WERI-Rb-1 (cell line): ENCODE data around the gene TNK2.

ENCODE experiments used
- DNase-seq: peaks from one replicate; pipeline ENCODE4 v3.0.0-alpha.2; 2020
- H3K27ac ChIP-seq: fragments of 250-450 bp; sonication (Bioruptor Pico); 2 replicates; pipeline ENCODE4 v1.5.1; 2020; ENCODE audit warnings: mild to moderate bottlenecking, moderate library complexity
- H3K27me3 ChIP-seq: fragments of 250-450 bp; sonication (Bioruptor Pico); 2 replicates; pipeline ENCODE4 v1.5.1; 2021; ENCODE audit warnings: mild to moderate bottlenecking, low read depth, moderate library complexity; ENCODE audit not compliant: insufficient read depth, severe bottlenecking
- H3K36me3 ChIP-seq: fragments of 250-450 bp; sonication (Bioruptor Pico); 2 replicates; pipeline ENCODE4 v1.5.1; 2020; ENCODE audit warnings: mild to moderate bottlenecking, moderate library complexity
- H3K4me3 ChIP-seq: 2 replicates; pipeline ENCODE4 v1.5.1; 2011; ENCODE audit warnings: low read depth, mild to moderate bottlenecking, control low read depth, low read length
- H3K9me3 ChIP-seq: fragments of 250-450 bp; sonication (Bioruptor Pico); 2 replicates; pipeline ENCODE4 v1.5.1; 2021; ENCODE audit warnings: mild to moderate bottlenecking, moderate library complexity; ENCODE audit not compliant: severe bottlenecking
- CTCF ChIP-seq: IDR thresholded peaks from 2 replicates; pipeline ENCODE4 v1.5.1; 2011; ENCODE audit warnings: low read depth, mild to moderate bottlenecking, control low read depth, inconsistent platforms, low read length

TNK2 gene

GRCh38 chr3:195859061-195859845 is 49.1 kb downstream of the TNK2 start:
- H3K9me3 ChIP-seq = no peaks in the 10 kb centered on the region
- no peaks in the 10 kb centered on the region for H3K36me3 ChIP-seq
- DNase-seq = peak; percentile 53
- no peaks in the 10 kb centered on the region for H3K27me3 ChIP-seq
- no peak overlapping the region for H3K27ac ChIP-seq
- H3K4me3 ChIP-seq = no peak overlapping the region
- TF ChIP-seq CTCF = peak; percentile 68

GRCh38 chr3:195856410-195857084 is 51.8 kb downstream of the TNK2 start:
- Histone ChIP-seq H3K4me3 (no peak overlapping the region), H3K27ac (no peak overlapping the region)

DNA sequence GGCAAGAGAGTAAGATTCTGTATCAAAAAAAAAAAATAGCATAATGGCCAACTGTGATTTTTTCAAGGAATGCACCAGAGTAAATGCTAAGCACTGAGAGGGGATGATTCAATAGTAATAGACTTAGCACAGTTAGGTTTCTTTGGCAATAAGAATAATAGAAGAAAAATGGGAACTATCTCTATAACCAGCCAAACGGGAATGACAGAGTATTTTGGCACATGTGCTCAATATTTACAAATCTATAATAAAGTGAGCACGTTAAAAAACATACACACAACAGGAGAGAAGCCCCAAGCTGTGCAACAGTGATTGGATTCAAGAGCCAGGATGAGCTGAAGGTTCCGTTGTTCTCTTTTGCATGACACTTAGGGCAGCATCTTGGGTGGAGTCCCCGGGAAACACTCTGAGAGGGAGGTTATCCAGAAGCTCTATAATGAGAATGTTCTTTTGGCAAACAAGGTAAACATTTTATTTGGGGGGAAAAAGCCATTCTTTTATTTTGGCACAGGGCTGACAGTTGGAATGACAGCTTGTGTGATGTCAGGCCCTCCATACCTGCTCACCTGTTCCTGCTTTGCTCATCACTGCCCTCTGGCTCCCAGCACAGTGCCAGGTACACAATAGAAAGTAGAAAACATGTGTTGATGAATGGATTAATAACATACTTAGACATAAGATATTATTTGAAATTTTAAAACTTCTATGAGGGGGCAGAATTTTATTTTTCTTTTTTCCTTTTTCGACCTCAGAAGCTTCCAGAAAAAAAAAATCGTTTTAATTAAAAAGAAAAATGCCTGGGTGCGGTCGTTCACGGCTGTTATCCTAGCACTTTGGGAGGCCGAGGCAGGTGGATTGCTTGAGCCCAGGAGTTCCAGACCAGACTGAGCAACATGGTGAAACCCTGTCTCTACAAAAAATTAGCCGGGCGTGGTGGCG is 52.6 kb downstream of the TNK2 start:
- no peaks in the 10 kb centered on the region for H3K27me3 ChIP-seq
- no peaks in the 10 kb centered on the region for H3K9me3 ChIP-seq
- no peak overlapping the region for H3K27ac ChIP-seq
- no peak for TF ChIP-seq CTCF
- H3K36me3 ChIP-seq = no peaks in the 10 kb centered on the region
- no peak for DNase-seq
- no peak overlapping the region for H3K4me3 ChIP-seq

More at GRCh38 chr3:195856410-195857084, 51.8 kb downstream of the TNK2 start:
- DNase-seq = no peak
- Histone ChIP-seq H3K36me3 (no peaks in the 10 kb centered on the region), H3K27me3 (no peaks in the 10 kb centered on the region), H3K9me3 (no peaks in the 10 kb centered on the region)
- no peak for TF ChIP-seq CTCF

DNA sequence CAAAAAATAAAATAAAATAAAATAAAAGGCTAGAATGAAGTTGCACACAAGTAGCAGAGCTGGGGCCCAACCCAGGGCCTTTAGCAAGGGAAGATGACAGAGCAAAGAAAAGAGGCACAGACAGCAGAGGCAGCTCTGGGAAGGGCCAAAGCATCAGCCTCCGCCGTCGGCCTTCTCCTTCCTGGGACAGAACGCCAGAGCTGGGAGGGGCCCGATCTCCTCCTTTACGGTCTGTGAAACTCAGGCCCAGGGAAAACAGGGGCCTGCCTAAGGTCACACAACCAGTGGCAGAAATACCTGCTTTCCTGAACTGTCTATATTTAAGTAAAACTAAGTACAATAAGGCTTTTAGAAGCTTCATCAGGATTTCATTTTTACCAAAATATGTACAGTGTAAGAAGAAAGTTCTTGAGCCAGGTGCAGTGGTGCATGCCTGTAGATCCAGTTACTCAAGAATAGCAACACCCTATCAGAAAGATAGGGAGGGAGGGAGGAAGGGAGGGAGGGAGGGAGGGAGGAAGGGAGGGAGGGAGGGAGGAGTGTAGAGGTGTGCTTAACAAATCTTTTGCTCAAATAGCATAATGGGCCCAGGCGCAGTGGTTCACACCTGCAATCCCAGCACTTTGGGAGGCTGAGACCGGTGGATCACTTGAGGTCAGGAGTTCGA is 53.6 kb downstream of the TNK2 start:
- TF ChIP-seq CTCF = no peak
- Histone ChIP-seq H3K36me3 (no peaks in the 10 kb centered on the region), H3K9me3 (no peaks in the 10 kb centered on the region), H3K27ac (no peak overlapping the region), H3K27me3 (no peaks in the 10 kb centered on the region), H3K4me3 (no peak overlapping the region)
- DNase-seq = no peak

DNA sequence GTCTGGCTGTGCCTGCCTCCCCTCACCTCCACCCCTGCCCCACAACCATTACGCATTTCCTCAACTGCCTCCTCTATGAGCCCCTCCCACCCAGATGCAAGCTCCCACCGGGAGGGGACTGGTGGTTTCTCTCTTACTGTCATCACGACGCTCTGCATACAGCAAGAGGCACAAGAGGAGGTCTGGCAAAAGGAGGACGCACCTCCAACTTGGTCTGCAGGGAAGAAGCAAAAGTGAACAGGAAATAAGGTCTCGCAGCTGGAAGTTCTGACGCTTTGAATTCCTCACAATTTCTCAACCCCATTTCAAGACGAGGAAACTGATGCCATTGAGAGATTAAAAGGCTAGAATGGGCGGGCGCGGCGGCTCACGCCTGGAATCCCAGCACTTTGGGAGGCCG is 54.4 kb downstream of the TNK2 start:
- Histone ChIP-seq H3K9me3 (no peaks in the 10 kb centered on the region), H3K27ac (no peak overlapping the region), H3K36me3 (no peaks in the 10 kb centered on the region), H3K4me3 (no peak overlapping the region), H3K27me3 (no peaks in the 10 kb centered on the region)
- no peak for DNase-seq
- no peak for TF ChIP-seq CTCF
